Activated T-cell treated with anti-CD3 and anti-CD28 coated beads for 1 hour (primary cell): ENCODE results near the gene ONECUT3.

Source experiments
- DNase-seq: peaks from one replicate; pipeline ENCODE4 v3.0.0-alpha.2; 2020; ENCODE audit warnings: low read depth

ONECUT3 gene

GRCh38 chr19:1768248-1768647 is 14.9 kb downstream of the ONECUT3 start:
- DNase-seq, result no peak

- no peak for DNase-seq
Observed at GRCh38 chr19:1768918-1769644, 15.8 kb downstream of the ONECUT3 start.

GRCh38 chr19:1769645-1769985 is 16.3 kb downstream of the ONECUT3 start:
- DNase-seq, result no peak

DNA sequence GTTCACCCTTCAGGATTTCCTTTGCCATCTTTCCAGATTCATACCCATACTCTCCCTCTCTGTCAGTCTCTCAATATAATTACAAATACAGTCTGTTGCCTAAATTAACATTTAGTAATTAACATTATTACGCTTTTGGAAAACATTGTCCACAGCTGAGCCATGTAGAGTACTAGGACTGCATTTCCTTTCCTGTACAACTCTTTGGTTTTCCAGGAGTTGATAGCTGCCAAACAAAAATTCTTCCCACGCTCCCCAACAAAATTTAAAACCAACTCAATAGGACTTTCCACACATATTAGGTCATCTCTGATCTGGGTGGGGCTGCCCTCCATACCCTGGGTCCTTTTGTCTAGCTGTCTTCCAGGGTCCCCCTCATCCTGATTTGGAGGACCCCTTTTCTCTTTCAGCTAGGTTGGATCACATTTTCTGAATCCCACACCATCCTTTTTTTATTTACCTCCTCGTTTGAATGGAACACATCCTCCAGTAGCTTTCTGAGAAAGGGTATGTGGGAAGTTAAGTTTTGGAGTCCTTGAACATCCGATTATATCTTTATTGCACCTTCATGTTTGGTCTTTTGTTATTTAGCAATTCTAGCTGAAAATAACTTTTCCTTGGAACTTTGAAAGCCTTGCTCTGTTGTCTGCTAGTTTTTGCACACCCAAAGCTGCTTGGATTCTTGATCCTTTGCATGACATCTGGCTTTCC is 17.7 kb downstream of the ONECUT3 start:
- no peak for DNase-seq

DNA sequence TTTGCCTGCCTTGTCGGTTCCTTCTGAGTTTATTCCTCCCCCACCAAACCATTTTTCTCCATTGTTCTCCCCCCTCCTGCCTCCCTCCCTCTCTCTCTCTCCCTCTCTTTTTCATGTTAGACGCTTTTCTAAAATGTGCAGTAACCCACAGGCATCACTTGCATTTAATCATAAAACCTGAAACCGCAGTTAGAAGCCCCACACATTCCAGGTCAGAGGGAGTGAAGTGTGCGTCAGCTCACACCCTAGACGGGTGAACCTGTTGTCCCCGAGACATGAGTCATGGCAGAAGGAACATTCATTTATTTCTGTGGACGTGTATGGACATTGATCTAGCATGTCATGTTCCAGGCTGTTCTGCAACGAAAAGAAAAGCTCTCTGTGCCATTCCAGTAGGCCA is 19.9 kb downstream of the ONECUT3 start:
- no peak for DNase-seq

GRCh38 chr19:1774989-1775772 is 21.9 kb downstream of the ONECUT3 start:
- no peak for DNase-seq

- no peak for DNase-seq
Observed at GRCh38 chr19:1775951-1776605, 22.8 kb downstream of the ONECUT3 start.

DNA sequence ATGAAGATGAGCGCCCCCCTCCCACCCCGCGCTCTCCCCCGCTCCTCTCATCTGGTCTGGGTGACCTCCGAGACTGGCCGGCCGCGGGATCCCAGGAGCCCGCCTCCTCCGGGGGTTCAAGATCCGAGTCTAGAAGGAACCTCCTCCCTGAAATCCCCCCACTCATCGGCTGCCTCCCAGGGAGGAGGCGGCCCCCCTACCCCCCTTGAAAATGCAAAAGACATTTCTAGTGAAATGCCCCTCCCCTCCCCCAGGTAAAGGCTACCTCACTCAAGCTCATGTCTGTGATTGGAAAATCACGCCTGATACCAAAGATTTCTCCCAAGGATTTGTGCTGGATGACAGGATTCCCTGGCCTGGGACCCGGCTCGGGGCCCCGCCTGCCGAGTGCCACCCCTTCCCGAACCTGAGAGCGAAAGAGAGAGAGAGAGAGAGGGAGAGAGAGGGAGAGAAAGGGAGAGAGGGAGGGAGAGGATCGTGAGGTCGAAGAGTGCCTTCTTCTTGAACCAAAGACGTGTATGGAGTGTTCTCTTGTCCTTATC is 23.4 kb downstream of the ONECUT3 start:
- DNase-seq, result no peak

DNA sequence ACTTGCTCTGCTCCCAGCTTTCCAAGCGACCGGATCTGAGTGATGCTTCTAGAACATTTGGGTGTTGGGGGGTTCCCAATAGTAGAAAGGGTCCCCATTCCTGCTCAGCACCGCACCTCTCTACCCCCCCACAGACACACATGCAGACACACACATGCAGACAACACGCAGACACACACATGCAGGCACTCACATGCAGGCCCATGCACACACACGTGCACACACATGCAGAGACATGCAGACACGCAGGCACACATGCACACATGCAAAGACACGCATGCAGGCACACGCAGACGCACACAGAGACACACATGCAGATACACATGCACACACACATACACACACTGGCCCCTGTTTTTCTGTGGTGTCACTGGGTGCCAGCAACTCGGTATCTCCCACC is 23.8 kb downstream of the ONECUT3 start:
- no peak for DNase-seq

DNA sequence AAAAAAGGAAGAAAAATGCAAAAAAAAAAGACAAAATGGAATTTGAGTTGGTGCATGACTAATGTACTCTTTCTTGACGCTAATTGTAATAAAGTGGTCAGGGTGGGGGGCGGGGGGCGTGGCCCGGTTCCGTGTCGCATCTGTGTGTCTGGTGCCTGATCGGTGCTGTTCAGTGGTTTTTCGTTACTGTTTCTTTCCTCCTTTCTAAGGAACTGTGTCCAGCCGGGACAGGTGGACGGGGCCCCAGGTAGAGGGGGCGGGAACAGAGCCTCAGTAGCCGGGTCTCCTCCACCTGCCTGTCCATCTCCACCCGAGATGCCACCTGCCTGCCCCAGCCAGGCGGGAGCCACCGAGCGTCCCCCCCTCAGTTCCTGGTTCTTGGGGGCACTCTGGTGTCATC is 26.3 kb downstream of the ONECUT3 start:
- no peak for DNase-seq

DNA sequence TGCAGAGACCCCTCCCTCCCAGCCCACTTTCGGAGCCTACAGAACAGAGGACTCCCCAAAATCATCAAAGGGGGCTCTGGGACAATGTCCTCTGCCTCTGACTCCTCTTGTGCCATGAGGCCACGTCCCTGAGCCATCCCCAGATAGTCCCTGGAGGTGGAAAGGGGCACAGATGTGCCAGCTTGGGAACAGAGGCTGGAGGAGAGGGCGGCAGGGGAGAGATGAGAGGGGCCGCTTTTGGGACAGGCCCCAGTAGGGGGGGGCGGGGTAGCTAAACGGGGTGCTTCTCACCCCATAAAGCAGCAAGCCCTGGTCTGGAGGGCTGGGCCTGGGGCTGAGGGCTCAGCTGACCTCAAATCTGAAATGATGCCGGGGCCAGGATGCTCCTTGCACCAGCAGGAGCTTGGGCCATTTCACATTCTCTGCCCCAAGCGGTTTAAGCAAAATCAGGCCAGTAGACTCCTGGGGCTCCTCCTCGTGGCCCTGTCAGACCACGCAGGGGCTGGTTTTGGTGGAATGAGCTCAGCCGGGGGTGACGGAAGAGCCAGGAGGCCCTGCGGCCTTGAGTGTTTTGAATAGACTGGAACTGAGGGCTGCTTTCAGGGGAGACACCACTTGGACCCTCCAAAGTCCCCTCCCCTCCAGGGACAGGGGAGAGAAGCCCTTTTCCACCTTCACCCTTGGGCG is 27.1 kb downstream of the ONECUT3 start:
- DNase-seq, result no peak

DNA sequence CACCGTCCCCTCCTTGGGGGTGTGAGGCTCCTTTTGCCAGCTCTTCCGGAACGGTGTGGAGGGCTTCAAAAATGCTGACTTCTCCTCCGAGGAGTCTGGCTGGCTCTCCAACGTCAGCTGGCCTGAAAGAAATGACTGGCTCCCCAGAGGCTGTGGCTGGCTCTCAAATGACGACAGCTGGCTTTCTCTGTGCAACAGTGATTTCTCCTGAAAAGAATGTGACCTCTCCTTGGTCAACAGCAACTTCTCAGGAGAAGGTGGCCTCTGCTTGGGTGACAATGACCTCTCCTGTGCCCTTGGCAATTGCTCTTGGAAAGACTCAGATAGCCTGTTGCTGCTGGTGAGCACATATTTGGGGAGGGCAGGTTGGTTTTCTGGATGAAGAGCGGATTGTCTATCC is 29.2 kb downstream of the ONECUT3 start:
- no peak for DNase-seq

DNA sequence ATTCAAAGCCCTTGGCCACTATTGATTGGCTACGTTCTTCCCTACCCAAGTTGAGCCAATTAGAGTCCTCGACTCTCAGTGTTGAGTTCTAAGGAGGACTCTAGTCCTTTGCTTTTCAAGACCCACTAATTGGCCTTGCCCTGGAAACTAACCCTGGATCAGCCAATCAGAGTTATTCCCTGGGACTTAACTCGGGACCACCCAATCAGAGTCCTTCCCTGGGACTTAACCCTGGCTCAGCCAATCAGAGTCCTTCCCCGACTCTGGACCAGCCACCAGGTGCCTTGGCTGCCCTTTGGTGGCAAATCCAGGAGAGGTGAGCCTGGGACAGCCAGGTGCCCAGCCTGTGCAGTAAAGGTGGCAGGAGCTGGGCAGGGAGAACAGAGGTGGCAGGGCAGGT is 30.0 kb downstream of the ONECUT3 start:
- no peak for DNase-seq

DNA sequence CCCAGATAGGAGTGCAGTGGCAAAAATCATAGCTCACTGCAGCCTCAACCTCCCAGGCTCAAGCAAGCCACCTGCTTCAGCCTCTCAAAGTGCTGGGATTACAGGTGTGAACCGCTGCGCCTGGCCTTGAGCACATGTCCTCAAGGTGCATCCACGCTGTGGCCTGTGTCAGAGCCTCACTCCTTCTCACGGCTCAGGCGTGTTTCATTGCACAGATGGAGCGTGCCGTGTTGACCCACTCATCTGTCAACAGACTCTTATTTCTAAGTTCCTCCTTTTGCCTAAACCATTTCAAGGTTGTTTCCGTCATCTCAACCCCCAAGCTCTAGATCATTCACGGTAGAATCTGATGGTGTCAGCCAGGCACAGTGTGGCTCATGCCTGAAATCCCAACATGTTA is 30.6 kb downstream of the ONECUT3 start:
- DNase-seq, result no peak

DNA sequence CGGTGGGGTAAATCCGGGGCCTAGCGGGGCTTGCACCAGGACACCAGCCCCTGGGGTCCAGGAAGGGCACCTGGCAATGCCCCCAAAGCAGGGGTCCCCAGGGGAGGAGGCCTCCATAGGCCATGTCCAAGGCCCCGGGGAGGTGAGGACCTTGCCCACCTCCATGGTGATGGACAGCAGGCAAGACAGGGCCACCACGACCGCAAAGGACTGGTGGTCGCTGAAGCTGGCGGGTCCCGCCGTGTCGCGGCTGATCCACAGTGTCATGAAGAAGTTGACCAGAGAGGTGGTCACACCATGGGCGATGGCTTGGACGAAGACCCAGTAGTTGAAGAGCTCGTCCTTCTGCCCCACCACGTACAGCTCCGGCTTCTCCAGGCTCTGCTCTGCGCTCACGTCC is 32.0 kb downstream of the ONECUT3 start:
- DNase-seq, result no peak

- DNase-seq, result no peak
Observed at GRCh38 chr19:1786668-1787067, 33.4 kb downstream of the ONECUT3 start.

- no peak for DNase-seq
Observed at GRCh38 chr19:1787116-1787515, 33.8 kb downstream of the ONECUT3 start.

GRCh38 chr19:1789261-1790041 is 36.1 kb downstream of the ONECUT3 start:
- DNase-seq, result no peak

GRCh38 chr19:1790054-1790792 is 36.9 kb downstream of the ONECUT3 start:
- no peak for DNase-seq

DNA sequence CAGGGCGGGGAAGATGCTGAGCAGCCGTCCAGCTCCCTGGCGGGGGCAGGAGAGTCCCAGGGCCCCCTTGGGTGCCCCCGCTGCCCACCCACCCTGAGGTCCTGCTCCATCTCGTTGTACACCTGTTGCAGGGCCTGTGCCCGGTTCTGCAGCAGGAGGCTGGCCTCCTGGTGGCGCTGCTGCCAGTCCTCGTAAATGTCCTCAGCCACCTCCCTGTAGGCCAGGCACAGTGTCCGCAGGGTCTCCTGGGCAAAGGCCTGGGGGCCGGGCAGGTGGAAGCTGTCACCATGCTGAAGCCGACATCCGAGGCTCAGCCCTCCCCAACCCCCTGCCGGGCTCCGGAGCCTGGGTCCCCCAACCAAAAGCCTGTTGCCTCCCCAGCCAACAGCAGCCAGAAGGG is 38.6 kb downstream of the ONECUT3 start:
- no peak for DNase-seq
